Eye (tissue), 1 donor: ENCODE results near the gene ZFYVE9.
"Not testable (repeated sequence)": the region's sequence is repeated elsewhere in the genome, so short reads cannot be mapped to it uniquely, and the experiment has no call there.

Experiments used
- DNase-seq: peaks from one replicate; pipeline ENCODE4 v3.0.0-alpha.2; 2015

ZFYVE9 gene

DNA sequence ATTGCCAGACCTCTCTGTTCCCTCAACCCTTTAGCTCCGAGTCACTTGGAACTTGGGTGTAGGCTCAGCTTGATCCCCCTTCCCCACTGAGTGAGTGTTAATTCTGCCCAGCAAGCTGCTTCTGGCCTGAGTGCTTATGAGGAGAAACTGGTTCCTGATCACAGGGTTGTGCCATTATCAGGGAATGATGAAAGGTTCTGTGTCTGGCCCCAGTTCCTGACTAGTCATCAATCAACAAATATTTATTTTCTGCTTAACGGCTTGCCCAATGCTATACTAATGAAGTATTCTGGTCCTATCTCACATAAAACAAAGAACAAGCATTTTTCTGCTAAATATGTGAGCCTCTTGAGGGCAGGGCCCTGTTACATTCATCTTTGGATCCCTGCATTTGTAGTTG lies 203.4 kb downstream of the ZFYVE9 start:
- no peak for DNase-seq

DNA sequence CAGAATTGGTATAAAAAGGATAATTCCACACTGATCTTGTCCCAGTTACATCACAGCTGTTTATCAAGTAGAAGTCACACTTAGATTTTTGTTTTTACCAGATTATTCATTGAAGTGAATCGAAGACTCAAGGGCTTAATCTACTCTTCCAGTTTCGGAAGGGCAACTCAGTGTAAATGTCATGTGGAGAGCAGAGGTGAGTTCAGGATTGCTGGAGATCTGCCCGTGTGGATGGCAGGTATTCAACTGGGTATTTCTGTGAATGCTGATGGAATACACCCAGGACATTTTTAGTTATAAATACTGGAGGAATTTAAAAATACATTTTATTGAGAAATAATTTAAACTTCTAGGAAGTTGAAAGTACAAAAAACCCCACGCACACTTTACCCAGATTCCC lies 204.8 kb downstream of the ZFYVE9 start:
- no peak for DNase-seq

DNA sequence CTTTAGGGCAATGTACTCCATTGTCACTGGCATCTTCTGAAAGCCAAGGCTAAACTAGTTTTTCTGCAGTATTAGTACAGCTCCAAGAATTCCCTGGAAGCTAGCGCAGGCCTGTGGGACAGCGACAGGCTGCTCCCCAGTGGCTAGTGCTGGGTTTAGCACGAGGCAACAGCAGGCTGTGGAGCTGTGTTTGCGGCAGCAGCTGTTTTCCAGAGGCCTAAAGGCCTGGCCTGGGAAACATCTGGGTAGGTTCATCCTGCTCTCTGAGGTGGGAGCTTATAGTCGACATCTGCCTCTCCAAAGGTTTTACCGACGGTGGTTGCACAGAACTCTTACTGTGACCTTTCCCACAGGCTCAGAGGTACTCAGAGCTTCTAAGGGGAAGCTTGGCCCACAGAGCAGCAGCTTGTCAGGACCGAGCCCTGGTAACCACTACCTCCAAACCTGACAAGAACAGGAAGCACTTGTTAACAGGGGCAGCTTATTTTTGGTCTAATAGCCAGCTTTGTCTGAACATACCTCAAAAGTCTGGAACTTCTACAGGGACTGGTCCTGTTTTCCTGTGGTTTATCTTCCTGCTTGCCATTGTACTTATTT lies 206.9 kb downstream of the ZFYVE9 start:
- peak; percentile 57 for DNase-seq

DNA sequence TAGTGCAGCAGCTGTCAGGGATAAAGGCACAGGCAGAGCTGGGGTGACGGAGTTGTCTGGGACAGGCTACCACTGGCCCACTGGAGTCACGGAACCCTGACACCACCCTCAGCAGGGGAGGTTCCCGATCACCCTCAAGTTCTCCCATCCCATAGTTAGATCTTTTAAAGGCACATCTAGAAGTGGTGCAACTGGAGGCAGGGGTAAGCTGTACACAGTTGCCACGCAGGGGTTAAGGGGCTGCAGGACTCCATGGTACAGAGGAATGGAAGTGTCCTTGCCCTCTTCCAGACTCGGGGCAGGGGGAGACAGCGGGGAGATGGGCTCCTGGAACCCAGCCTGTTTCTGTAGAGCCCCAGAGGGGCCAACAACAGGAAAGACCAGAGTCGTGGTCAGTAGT lies 210.8 kb downstream of the ZFYVE9 start:
- DNase-seq: no peak

DNA sequence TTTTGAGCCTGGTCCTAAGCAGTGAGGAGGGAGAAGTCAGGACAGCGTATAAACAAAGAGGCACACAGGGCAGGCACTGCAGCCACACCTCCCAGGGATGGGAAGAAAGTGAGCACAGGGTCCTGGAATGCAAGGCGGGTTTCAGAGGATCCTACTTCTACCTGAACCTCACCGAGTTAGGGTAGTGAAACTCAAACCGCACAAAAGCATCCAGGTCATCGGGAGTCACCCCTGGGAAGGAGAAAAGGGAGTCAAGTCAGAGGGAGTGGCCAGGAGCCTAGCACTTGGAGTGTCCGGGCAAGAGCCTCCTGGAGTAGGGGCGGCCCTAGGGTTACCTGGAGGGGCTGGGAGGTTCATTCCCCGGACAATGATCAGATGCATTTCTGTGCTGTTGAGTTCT lies 213.5 kb downstream of the ZFYVE9 start:
- DNase-seq: no peak

DNA sequence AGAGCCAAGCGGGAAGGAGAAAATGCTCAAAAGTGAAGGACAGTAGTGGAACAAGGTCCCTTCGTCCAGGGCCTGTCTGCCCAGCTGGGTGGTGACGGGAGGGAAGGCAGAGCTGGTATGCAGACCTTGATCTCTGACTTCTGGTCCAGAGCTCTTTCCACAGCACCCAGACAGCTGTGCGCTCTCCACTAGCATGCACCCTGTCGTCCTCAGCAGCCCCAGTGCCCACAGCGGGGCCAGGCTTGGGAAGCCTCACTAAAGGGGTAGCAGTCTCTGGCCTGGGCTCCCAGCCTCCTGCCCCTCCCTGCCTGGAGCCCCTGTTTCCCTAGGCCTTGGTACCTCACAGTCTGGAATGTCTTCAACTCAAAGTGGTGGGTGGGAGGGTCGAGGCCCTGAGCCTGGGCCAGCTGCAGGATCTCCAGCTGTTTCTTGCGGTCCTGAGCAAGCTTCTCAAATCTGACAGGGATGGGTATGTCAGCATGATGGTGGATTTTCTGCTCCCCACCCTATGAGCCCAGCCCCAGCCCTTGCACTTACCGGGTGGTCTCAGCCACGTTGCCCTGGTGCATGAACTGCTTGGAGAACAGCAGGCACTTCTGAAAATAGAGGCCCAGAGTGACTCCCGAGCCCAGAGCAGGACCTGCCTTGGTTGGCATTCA lies 214.1 kb downstream of the ZFYVE9 start:
- no peak for DNase-seq

DNA sequence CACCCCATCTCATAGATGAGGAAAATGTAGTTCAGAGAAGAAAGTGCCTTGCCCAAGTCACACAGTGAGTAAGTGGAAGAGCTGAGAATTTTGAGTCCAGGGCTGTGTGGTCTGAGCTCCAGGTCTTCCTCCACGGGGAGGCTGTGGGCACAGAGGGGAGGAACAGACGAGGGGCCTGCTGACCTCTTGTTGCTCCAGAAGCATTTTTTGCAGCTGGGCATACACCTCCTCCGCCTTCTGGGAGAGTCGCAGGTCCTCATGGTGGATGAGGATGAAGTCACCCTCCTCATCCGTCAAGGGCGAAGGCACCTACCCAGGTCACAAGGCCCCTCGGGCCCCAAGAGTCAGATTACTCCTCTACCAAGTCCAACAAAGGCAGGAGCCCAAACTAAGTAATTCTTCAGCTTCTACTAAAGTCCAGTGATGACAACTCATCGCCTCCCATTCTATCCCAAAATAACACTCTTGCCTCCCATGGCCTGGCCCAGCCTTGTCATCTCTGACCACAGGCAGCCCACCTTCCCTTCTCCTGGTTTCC lies 215.0 kb downstream of the ZFYVE9 start:
- no peak for DNase-seq

DNA sequence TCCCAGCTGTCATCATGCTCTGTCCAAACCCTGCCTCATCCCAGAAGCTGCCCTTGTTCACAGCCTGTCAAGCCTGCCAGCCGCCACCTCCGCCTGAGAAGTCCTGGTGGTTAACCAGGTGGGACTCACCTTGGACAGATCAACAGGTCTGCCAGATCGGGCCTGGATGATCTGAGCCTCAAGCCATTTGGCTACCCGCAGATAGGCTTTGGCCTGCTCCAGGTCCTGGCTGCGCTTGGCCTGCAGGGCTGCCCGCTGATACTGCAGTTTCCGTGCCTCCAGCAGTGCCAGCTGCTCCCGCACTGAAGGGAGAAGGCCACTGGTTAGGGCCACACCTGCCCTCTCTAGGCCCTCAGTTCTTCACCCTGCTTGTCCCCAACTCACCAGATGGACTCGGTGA lies 215.5 kb downstream of the ZFYVE9 start:
- no peak for DNase-seq

DNA sequence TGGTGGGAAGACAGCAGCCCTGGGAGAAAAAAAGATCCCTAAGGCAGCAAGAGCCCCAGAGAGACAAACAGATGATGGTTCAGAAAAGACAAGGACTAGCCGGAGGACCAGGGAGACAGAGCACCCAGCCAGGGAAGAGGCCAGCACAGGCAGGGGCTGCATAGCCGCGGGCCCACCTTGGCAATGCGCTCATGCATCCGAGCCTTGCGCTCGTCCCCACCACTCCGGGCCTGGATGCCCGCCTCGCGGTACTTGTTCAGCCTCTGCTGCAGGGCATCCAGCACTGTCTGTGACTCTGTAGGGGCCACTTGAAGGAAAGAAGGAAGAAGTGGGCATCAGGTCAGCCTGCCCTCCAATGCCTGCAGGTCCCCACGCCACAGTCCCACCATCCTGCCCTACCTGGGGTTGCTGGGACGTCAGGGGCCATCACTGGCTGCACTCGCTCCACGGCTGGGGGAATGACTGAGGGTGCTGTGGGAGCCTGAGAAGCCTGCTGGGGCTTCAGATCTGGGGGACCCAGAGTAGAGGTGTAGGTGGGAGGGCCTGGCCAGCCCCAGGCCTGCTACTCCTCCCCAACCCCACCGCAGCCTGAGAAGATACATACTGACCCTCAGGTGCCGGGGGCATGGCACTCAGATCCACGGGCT lies 217.1 kb downstream of the ZFYVE9 start:
- DNase-seq: no peak

DNA sequence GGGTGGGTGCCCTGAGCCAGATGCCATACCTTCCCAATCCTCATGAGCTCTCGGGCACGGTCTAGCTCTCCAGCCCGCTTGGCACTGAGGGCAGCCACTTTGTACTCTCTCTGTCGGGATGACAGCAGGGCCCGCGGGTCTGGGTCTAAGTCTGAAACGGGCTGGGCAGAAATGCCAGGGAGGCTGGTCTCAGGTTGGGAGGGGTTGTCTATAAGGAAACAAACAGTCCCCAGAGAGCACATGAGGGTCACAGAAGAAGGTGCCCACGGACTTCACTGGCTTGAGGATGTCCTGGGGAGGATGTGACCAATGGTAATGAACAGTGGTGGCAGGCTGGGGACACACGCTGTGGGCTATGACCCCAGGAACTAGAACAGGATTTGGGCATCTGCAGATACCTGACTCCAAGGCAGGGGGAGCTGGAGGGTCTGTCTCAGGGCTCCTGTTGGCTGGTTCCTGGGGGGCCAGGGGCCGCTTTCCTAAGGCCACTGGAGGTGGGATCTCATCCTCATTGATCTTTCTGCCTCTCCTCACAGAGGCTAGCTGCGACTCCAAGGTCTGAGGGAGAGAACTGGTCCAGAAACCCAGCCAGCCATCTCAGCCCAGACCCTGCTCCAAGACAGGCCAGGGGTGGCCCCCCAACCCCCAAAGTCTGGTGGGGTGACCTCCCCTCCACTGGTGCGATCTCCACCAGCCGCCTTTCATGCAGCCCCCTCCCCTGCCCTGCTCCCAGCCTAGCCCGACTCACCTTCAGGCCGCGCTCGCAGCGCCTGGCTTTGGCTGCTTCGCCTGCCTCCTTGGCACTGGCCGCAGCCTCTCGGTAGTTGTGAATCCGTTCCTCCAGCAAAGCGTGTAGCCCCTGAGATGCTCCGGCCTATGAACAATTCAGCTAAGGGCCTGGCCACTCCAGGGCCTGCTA lies 218.0 kb downstream of the ZFYVE9 start:
- no peak for DNase-seq

DNA sequence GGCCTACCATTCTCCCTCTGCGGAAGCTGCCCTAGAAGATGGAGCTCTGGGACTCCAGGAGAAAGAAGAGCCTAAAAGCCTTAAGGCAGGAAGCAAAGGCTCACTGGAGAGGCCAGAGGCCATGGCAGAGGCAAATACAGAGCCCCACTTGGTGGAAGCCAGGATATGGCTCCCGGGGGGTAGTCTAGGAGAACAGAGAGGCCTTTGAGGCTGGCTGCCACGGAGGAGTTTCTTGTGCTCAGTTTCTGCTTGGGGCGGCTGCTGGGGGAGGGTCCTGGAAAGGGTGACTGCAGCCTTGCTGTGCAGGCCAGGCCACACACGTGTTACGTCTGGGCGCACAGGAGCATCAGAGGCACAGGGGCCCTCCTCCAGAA lies 218.7 kb downstream of the ZFYVE9 start:
- DNase-seq: no peak

DNA sequence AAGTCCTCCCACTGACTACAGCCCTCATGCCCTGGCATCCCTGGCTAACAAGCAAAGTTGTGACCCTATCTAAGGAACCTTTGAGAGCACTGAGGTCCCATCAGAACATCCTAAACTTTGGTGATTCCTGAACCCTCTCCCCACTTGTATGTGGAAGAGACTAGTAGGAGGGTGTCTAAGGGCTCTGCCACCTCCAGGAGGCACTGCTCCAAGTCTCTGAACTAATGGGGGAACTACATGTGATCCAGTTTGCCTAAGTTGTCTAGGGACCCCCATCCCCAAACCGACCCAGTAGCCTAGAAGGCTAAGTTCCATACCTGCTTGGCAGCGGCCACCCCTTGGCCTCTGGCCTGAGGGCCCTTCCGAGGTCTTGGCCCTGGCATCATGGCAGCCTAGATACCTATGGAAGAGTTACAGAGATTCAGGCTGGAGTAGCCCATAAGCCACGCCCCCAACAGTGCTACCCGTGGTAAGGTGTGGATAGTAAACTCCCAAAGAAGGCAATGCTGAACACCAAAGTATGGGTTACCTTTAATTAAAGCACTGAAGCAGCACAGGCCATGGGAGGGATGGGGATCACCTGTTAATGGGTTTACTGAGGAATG lies 222.4 kb downstream of the ZFYVE9 start:
- DNase-seq: no peak

DNA sequence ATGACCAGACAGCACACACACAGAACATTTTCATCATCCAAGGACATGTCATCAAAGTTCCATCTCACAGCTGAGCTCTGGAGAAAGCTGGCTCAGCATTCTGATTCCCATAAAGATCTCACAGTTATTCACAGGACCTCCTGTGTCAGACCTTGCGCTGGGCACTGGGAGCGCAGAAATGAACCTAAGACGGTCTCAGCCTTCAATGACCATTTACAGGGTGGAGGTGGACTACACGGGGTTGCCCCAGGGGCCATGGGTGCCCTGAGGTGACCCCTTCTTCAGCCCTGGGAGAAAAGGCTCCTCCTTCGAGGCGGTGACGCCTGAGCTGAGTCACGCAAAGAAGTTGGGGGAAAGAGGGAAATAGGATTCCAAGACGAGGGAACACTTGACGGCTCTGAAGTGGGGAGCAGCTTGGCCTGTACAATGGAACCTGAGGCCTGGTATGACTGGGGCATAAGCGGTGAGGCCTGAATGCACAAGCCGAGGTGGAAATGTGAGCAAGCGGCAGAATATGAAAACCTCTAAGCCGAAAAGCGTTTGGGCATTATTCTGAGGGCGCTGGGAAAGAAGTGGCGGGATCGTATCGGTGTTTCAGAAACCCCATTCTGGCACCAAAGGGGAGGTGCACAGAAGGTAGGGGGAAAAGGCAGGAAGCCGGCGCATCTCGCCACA lies 223.3 kb downstream of the ZFYVE9 start:
- peak; percentile 63 for DNase-seq

DNA sequence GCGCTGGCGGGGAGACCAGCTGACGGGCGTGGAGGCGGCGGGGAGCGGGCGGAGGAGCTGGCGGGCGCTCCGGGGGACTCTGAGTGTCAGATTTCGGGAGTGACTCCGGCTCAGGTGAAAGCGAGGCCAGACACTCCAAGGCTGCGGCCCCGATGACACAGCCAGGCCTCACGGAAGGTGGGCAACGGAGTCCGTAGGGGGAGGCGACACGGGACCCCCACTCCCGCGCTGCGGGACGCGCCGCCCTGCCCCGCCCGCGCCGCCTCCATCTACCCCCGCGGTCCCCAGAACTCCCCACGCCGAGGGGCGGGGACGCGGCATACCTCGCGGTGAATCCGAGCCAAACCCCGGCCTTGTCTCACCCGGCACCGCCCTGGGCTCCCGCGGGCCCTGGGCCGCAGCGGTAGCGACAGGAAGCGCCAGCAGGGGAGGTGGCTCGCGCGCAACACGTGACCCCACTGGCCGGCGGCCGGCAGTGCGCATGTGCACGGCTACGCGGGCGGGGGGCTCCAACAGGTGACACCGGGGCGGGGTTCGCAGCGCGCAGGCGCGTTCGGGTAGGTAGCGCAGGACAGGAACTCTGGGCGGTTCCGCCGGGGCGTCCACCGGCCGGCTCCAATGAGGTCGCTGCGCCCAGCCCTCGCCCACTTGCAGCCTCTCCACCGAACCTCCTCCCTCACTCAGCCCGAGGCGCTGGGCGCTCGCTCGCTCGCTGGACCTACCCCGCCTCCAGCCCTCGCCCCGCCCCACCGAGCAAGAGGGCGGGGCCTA lies 224.0 kb downstream of the ZFYVE9 start, which contains the start of gene CC2D1B:
TSS of gene CC2D1B (minus strand) at position 460 of the 771 bp plus-strand sequence. CDS start 1,585 bp downstream, outside the sequence.
- peak; percentile 99 for DNase-seq

DNA sequence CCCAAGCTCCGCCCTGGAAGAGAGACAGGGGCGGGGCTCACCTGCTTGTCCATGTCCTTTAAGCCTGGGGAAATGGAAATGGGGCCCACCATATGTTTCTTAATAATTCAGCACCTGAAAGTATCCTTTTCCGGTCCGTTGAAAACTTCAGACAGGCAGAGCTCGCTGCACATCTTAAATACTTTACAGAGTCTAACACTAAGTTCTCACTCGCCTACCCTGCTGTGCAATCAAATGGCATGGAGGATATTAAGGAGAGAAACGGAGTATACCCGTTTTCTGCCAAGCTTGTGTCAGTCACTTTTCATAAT lies 224.6 kb downstream of the ZFYVE9 start:
- no peak for DNase-seq

DNA sequence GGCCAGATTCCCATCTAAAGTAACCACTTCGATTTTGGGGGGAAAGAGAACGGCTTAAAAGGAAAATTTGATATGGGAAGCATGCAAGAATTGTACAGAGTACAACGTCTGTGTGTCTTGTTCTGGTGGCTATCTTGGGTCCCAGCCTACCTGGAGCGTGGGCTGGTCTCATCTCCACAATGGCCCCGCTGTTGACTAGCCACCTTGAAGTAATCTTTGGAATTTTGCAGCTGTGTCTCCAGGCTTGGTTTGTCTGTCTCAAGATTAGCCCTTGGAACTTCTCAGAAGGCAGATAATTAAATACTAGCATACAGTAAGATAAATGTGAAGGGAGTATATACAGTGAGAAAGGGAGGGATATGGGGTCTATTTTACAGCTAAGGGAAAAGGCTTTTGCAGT lies 225.4 kb downstream of the ZFYVE9 start:
- DNase-seq: no peak

DNA sequence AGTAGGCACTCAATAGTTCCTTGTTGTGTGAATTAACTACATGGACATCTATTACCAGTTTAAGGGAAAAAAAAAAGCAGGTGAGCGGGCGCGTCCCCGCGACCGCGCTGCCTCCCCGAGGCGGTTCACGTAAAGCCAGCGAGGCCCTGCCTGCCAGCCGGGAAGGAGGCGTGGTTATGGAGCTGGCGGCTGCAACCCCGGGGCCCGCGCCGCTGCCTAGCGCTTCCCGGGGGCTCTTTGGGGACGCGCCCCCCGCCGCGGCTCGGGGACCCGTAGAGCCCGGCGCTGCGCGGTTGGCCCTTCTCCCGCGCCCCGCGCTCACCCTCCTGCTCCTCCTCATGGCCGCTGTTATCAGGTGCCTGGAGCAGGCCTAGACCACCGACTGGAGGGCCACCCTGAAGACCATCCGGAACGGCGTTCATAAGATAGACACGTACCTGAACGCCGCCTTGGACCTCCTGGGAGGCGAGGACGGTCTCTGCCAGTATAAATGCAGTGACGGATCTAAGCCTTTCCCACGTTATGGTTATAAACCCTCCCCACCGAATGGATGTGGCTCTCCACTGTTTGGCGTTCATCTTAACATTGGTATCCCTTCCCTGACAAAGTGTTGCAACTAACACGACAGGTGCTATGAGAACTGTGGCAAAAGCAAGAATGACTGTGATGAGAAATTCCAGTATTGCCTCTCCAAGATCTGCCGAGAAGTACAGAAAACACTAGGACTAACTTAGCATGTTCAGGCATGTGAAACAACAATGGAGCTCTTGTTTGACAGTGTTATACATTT lies 226.7 kb downstream of the ZFYVE9 start:
- DNase-seq: peak; percentile 83

DNA sequence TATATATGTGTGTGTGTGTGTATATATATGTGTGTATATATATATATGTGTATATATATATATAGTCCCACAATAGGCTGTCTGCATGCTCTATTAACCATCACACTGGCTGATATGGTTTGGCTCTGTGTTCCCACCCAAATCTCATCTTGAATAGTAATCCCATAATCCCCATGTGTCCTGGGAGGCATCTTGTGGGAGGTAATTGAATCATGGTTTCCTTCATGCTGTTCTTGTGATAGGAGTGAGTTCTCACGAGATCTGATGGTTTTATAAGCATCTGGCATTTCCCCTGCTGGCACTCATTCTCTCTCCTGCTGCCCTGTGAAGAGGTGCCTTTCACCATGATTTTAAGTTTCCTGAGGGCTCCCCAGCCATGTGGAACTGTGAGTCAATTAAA lies 228.0 kb downstream of the ZFYVE9 start:
- DNase-seq: not testable (repeated sequence)

DNA sequence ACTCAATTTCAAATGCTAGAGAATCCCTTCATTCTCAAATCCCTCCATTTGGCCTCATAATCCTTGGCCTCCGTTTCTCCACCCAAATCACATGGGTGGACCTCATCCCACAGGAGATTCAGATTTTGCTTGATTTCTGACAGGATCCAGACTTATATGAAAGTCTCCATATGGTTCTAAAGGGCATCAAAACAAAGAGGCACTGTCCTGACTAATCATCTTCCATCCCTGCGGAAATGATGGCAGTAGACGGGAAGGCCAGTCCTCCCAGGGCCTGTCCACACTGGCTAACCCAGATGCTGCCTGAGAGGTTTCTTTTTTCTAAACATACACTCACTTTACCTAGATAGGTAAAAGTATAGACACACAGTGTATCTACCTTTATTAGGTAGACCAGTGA lies 243.5 kb downstream of the ZFYVE9 start:
- no peak for DNase-seq

DNA sequence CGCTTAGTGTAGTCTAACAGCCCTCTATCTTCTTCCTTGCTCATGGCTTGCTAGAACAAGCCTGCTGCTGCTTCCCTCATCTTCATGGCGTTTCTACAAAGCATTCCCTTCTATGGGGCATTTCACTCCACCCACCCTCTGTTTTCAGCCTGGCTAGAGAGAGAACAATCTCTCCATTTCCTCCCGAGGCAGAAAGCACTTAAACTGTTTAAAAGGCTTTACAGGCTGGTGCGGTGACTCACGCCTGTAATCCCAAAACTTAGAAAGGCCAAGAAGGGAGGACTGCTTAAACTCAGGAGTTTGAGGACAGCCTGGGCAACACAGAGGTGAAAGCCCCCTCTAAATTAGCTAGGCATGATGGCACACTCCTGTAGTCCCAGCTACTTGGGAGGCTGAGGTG lies 244.6 kb downstream of the ZFYVE9 start:
- no peak for DNase-seq

DNA sequence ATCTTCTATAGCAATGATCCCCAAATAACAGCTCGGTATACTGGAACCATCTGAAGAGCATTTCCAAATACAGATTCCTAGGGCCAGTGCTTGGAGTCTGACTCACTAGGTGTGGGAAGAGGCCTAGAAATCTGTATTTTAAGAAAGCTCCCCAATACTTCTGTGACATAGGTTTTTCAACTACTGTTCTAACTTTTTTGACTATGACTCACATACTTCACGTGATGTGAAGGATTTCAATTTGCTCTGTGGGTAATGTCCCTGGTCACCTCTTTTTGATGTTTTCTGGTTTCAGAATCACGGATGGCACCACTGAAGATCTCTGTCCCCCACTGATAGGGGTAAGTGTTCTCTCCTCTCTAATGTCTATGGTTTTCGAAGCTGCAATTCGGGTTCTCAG lies 251.3 kb downstream of the ZFYVE9 start:
- no peak for DNase-seq
